ENCODE measurements around the gene ZNF764. TPM values are rescaled to one million over a fixed set of nuclear protein-coding genes. Genes with fewer than 3 reads are reported as not detected.
"Not testable (repeated sequence)": the region's sequence is repeated elsewhere in the genome, so short reads cannot be mapped to it uniquely, and the experiment has no call there.

ZNF764 gene
- total RNA-seq, 1 donor from 2014 or later = 3.0 TPM

DNA sequence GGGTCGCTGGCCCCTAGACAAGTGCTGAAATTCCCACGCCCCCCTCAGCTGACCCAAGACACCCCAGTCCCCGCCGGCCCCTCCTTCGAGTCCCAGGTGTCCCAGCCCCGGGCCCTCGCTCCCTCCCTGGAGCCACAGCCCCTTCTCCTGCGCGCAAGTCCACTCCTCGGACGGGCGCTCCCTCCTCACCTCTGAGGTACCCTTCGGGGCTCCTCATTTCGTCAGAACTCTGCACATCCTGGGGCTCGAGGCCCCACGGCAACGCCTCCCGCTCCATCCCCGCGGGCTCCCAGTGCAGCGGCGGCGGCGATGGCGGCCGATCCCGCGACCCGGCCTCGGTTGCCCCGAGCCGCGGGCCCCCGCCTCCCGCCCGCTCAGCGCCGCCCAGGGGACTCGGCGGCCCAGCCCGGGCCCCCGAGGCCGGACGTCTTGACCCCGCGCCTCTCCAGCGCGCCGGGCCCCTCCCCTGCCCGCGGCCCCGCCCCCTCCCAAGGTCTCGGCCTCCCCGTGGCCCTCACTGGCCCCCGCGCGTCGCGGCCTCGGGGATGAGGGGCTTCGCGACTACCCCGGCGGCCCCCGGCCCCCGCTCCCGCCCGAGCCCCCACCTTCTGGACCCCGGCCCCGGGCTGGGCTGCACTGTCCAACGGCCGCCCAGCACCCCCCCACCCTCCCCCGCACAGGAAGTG is 31.9 kb downstream of the ZNF764 start, which contains the start of gene ZNF768:
ZNF768 (minus strand) TSS at position 430 of the 686 bp plus-strand sequence; CDS start at position 277, 153 bp downstream.
- ATAC-seq = peak; percentile 12

DNA sequence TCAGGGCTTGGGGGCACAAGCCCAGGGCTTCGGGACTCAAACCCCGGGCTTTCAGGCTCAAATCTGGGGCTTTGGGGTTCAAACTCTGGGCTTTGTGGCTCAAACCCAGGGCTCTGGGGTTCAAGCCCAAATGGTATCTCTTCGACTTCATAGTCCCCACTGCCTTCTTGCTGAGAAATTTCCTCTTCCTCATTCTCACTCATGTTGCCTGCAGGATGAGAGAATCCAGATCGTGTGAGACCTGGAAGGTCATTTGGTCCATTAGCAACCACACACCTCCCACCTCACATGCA is 32.4 kb downstream of the ZNF764 start:
- no peak for ATAC-seq

DNA sequence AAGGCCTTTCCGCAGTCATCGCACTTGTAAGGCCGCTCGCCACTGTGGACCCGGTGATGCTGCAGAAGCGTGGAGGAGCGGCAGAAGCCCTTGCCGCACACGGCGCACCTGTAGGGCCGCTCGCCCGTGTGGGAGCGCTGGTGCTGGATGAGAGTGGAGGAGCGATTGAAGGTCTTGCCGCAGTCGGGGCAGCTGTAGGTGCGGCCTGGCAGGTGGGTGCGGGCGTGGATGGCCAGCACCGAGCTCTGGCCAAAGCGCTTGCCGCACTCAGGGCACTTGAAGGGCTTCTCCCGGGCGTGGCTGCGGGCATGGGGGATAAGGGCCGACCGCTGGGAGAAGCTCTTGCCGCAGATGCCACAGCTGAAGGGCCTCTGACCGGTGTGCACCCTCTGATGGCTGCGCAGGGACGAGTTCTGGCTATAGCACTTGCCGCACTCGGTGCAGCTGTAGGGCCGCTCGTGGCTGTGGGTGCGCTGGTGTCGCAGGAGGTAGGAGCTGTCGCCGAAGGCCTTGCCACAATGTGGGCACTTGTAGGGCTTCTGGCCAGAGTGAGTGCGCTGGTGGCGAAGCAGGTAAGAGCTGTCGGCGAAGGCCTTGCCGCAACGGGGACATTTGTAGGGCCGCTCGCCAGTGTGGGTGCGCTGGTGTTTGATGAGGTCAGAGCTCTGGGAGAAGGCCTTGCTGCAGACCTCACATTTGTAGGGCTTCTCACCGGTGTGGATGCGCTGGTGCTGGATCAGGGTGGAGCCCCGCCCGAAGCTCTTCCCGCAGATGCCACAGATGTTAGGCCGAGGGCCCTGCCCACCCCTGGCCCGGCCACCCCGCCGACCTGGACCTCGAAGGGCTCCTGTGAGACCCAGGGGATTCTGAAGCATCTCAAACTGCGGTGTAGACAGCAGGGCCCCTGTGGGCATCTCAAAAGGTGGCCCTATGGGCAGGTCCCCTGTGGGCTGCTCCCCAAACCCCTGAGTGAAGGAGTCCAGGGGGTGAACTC is 33.3 kb downstream of the ZNF764 start:
- no peak for ATAC-seq

DNA sequence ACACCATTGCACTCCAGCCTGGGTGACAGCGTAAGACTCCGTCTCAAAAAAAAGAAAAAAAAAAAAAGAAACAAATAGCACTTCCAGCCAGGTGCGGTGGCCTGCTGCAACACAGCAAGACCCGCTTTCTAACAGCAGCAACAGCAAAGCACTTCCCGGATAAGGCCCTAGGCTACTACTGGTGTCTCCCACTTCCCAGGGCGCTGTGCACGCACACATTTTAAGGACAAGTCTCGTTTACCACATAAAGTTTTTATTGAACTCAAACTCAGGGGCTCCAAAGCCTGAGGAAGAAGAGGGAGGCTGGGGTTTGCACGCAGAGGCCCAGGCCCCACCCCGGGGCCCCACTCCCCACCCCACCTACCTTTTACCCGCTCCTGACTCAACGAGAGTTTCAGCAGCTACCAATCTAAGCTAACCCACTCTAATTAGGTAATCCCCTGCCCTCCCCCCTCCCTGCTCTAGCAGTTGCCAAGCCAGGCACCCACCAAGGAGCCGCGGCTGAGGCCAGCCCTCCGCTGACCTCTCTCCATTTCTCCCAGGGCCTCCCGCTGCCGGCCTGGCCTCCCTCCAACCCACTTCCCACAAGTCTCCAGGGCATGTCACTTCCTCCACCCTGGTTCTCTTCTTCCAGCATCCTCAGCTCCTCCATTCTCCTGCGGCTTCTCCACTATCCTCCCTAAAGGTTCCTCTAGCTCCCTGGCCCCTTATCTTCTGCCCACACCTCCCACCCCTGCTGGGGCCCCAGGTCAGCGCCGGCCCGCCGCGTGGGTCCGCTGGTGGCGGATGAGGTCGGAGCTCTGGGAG is 34.2 kb downstream of the ZNF764 start:
- no peak for ATAC-seq

DNA sequence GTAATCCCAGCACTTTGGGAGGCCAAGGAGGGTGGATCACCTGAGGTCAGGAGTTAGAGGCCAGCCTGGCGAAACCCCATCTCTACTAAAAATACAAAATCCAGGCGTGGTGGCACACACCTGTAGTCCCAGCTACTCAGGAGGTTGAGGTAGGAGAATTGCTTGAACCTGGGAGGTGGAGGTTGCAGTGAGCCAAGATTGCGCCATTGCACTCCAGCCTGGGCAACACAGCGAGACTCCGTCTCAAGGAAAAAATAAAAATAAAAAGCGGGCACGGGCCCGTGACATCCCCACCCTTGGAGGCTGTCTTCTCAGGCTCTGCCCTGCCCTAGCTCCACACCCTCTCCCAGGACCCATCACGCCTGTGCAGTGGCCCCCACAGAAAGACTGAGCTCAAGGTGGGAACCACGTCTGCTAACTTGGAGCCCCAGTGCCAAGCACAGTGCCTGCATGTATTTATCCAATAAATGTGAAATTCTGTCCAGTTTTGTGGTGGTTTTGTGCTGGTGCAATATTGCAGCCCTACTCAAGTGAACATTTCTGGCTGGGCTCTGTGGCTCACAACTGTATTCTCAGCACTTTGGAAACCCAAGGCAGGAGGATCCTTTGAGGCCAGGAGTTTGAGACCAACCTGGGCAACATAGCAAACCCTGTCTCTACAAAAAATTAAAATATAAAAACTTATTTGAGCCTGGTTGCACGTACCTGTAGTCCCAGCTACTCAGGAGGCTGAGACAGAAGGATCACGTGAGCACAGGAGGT is 35.3 kb downstream of the ZNF764 start:
- not testable (repeated sequence) for ATAC-seq

DNA sequence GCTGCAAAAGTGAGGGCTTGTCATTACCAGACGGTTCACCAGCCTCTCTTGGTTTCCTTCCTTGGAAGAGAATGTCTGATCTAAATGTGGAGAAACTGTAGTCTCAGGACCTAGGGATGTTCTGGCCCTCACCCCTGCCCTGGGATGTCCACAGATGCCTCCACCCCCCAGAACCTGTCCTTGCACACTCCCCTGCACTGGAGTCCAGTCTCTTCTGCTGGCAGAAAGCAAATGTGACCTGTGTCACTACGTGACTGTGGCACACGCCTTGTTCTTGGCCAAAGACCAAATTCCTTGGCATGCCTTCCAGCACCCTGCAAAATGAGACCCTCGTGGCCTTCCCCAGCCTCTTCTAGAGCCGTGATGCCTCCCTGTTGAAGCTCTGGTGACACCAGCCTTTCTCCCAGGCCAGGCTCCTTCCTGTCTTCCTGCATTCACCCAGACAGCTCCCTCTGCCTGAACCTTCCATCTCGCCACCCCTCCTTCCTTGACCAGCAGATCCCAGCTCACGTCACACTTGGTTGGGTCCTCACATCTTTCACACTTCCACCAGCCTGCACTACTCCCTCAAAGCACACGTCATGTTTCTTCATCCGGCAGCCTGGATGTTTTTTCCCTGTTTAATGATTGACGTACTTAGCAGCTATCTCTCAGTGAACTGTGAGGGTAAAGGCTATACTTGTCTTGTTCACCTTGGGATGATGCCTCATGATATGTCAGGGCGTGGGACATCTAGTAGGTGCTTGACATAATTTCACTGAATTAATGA is 36.1 kb downstream of the ZNF764 start:
- ATAC-seq = no peak

DNA sequence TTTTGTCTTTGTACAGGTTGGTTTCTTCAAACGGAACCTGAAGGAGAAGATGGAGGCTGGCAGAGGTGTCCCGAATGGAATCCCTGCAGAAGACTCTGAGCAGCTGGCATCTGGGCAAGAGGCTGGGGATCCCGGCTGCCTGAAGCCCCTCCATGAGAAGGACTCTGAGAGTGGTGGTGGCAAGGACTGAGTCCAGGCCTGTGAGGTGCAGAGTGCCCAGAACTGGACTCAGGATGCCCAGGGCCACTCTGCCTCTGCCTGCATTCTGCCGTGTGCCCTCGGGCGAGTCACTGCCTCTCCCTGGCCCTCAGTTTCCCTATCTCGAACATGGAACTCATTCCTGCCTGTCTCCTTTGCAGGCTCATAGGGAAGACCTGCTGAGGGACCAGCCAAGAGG is 36.7 kb downstream of the ZNF764 start:
- no peak for ATAC-seq

DNA sequence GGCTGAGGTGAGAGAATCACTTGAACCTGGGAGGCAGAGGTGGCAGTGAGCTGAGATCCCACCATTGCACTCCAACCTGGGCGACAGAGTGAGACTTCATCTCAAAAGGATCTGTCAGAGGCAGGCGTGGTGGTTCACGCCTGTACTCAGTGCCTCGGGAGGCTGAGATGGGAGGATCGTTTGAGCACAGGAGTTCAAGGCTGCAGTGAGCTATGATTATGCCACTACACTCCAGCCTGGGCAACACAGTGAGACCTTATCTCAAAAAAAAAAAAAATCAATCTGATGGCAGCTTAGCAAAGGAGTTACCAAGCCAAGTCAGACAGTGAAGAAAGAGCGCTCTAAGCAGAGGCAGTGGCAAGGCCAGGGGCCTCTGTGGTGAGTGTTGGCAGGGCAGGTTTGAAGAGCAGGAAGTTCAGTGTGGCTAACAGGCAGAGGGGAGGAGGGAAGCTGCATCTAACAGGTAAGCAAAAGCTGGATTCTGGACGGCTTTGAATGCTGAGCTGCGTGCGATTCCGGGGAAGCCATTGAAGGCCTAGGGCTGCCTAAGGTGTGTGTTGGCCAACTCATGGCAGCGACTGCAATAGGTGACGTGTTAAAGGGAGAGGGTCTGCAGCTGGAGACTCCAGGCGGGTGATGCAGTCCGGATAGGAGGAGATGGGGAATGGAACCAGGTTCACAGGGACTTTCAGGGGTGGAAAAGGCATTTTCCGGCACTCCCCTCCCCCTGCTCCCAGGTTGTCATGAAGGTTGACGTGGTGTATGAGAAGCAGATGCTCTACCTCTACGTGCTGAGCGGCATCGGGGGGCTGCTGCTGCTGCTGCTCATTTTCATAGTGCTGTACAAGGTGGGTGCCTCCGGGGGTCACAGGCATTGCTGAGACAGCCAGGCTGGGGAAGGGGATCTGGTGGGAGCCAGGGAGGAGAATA is 38.8 kb downstream of the ZNF764 start:
- ATAC-seq = no peak

DNA sequence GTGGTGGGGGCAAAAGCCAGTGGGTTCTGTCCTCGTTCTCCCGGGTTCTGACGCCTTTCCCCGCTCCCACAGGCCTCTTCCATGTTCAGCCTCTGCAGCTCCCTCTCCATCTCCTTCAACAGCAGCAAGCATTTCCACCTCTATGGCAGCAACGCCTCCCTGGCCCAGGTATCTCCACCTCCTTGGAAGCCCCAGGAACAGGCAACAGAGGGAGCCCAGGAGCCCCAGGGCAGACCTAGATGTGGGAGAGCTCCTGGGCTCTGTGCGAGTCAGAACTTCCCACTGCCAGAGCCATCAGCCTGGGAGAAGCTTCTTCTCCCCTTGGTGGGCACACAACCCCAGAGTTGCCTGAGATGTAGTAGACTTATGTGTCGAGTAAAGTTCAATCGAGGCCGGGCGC is 39.6 kb downstream of the ZNF764 start:
- ATAC-seq = no peak

DNA sequence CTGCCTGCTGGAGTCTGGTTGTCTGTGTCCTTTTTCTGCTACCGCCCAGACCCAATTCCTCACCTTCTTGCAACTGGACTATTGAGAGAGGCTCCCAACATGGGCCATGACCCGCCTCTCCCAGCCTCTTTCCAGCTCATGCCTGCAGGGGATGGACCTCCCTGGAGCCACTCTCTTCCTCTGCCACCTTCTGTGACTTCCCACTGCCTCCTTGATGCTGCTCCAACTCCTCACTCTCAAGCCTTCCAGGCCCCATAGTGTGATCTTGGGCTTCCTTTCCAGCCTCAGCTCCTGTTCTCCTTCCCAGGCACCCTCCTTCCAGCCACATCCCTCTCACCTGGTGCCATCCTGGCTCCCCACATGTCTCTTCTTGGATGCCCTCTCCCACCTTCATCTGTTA is 42.9 kb downstream of the ZNF764 start:
- no peak for ATAC-seq

DNA sequence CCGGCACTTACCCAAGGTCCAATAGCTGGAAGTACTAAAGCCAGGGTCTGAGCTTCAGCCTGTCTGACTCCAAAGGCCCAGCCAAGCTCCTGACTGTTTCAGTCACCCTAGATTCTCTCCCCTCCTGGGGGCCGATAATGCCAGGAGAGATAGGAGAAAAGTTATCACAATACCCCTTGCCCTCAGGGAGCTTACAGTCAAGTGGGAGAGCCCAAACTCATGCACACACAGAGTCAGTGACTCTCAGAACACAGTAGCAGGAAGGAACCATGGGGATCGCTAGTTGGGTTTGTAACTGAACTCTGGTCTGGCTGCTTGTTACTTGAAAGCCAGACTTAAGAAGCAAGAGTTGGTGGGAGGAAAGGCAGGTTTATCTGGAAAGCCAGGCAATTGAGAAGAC is 46.7 kb downstream of the ZNF764 start:
- no peak for ATAC-seq

DNA sequence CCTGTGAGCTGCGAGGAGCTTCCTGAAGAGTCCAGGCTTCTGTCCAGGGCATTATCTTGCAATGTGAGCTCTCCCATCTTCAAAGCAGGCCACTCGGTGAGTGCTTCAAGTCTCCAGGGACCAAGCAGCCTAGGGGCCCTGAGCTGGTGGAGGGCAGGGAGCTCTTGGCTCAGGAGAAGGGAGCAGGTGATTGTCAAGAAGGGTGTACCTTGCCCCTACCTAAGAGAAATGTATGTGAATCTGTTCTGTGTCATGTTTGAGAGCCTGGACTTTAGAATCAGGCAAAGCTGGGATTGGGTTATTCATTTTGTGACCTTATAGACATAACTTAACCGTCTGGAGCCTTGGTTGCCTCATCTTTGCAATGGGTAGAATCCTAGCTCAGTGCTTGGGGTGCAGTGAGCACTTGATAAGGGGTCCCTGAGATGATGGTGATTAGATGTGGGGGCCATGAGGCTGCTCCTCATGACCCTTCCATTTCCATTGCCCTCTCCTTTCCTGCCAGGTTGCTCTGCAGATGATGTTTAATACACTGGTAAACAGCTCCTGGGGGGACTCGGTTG is 47.7 kb downstream of the ZNF764 start:
- ATAC-seq = no peak

DNA sequence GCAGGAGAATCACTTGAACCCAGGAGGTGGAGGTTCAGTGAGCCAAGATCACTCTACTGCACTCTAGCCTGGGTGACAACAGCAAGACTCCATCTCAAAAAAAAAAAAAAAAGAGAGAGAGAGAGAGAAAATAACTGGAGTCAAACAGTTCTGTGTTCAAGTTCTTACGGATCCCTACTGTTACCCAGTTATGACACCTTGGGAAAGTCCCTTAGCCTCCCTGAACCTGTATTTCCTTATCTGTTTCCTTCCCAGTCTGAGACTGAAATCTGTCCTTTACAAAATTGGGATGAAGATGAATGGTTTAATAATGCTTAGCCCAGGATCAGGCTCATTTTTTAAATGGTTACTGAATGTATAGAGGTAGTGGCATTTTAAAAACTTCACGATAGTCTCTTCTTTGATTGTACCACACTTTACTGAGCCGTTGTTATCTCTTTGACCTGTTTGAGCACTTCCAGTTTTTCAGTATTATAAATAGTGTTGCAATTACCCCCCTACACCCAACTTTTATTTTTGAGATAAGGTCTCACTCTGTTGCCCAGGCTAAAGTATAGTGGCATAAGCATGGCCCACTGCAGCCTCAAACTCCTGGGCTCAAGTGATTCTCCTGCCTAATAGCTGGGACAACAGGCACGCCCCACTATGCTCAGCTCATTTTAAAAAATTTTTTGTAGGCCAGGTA is 49.0 kb downstream of the ZNF764 start:
- no peak for ATAC-seq

Other genes starting within 250 kb of the ZNF764 start
- 44.3 TPM for gene CD2BP2, start 203.1 kb downstream of the ZNF764 start, total RNA-seq
- 25.3 TPM for gene TBC1D10B, start 187.9 kb downstream of the ZNF764 start, total RNA-seq
- 2.2 TPM for gene MYL11, start 183.6 kb downstream of the ZNF764 start, total RNA-seq
- 2.4 TPM for gene SEPTIN1, start 175.8 kb downstream of the ZNF764 start, total RNA-seq
- gene ZNF48, start 163.0 kb downstream of the ZNF764 start, total RNA-seq = 2.6 TPM
- 3.2 TPM for gene ZNF771, start 150.8 kb downstream of the ZNF764 start, total RNA-seq
- gene DCTPP1, start 128.3 kb downstream of the ZNF764 start, total RNA-seq = 49.0 TPM
- 21.6 TPM for gene SEPHS2, start 112.5 kb downstream of the ZNF764 start, total RNA-seq
- gene ITGAL, start 85.6 kb downstream of the ZNF764 start, total RNA-seq = 2.0 TPM
- 11.7 TPM for gene ZNF768, start 31.8 kb downstream of the ZNF764 start, total RNA-seq
- gene ZNF747, start 23.5 kb downstream of the ZNF764 start, total RNA-seq = 4.7 TPM
- gene ZNF688, start 13.3 kb upstream of the ZNF764 start, total RNA-seq = 9.7 TPM
- gene ZNF785, start 27.3 kb upstream of the ZNF764 start, total RNA-seq = 8.4 TPM
- 2.8 TPM for gene ZNF689, start 52.0 kb upstream of the ZNF764 start, total RNA-seq
- 27.0 TPM for gene PRR14, start 92.6 kb upstream of the ZNF764 start, total RNA-seq
- gene FBRS, start 100.1 kb upstream of the ZNF764 start, total RNA-seq = 42.4 TPM
- gene SRCAP, start 140.8 kb upstream of the ZNF764 start, total RNA-seq = 29.5 TPM
- 16.9 TPM for gene PHKG2, start 190.1 kb upstream of the ZNF764 start, total RNA-seq
- 2.2 TPM for gene CFAP119, start 203.7 kb upstream of the ZNF764 start, total RNA-seq
- gene RNF40, start 203.9 kb upstream of the ZNF764 start, total RNA-seq = 56.8 TPM
- gene ZNF629, start 228.8 kb upstream of the ZNF764 start, total RNA-seq = 4.7 TPM